A549 (cell line): ENCODE measurements around the gene THAP4.

Source experiments
- CEBPB ChIP-seq, 2 experiments: fragments of >200 bp in 1 of 2; sonication (Bioruptor Twin) in 1 of 2; formaldehyde crosslinking in 1 of 2; IDR thresholded peaks; 2 replicates each; pipeline ENCODE4 v1.6.1; 2012 to 2016
- JUN ChIP-seq, 2 experiments: fragments of >200 bp; sonication (Bioruptor Twin); formaldehyde crosslinking; IDR thresholded peaks; 2 replicates in 1 of 2; 3 replicates in 1 of 2; pipeline ENCODE4 v1.6.1; 2016 to 2017
- TF ChIP-seq, protein P1 (sequence below): fragments of >200 bp; sonication (Bioruptor Twin); formaldehyde crosslinking; IDR thresholded peaks from 3 replicates; pipeline ENCODE4 v1.5.1; 2016
- TF ChIP-seq, protein P2 (sequence below): IDR thresholded peaks from 2 replicates; pipeline ENCODE4 v1.6.1; 2012

DNA sequence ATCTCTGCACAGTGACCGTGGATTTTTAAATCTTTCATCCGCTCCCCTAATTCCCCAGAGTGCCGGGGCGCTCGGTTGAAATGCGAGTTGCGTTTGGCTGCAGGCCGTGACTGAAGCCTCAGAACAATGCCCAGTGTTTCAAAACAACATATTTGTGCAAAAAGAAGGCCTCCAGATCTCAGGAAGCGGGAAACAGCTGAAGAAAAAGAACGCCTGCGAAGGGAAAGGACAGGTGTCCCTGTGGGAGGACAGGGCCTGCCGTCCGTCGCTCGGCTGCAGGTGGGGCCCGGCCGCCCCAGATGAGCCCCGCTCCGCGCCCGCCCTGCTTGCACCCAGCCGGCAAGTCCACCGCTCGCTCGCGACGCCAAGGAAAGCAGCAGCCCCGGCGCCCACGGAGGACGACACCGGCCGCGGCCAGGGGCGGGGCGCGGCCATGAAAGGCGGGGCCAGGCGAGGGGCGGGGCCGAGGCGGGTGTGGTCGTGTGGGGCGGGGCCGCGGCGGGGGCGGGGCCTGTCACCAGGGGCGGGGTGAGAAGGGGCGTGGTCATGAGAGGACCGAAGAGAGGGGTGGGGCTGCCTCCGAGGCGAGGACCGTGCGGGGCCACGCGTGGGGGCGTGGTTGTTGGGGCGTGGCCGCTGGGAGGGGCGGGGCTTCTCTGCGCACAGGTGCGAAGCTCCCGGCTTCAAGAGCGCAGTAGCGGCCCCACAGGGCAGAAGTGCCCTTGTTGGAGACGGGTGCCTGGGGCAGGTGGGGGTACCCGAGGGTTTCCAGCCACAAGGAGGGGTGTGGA lies 96.0 kb downstream of the THAP4 start:
- TF ChIP-seq, protein P1, sequence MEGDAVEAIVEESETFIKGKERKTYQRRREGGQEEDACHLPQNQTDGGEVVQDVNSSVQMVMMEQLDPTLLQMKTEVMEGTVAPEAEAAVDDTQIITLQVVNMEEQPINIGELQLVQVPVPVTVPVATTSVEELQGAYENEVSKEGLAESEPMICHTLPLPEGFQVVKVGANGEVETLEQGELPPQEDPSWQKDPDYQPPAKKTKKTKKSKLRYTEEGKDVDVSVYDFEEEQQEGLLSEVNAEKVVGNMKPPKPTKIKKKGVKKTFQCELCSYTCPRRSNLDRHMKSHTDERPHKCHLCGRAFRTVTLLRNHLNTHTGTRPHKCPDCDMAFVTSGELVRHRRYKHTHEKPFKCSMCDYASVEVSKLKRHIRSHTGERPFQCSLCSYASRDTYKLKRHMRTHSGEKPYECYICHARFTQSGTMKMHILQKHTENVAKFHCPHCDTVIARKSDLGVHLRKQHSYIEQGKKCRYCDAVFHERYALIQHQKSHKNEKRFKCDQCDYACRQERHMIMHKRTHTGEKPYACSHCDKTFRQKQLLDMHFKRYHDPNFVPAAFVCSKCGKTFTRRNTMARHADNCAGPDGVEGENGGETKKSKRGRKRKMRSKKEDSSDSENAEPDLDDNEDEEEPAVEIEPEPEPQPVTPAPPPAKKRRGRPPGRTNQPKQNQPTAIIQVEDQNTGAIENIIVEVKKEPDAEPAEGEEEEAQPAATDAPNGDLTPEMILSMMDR, result no peak
- TF ChIP-seq JUN (IDR thresholded peaks at IDR 0.05) (no peak), CEBPB (IDR thresholded peaks at IDR 0.05) (no peak)
- TF ChIP-seq, protein P2, sequence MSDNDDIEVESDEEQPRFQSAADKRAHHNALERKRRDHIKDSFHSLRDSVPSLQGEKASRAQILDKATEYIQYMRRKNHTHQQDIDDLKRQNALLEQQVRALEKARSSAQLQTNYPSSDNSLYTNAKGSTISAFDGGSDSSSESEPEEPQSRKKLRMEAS, result peak; percentile 72
